Esophagus squamous epithelium (tissue), 4 donors: ENCODE measurements around the gene KIAA0319L.

Experiments
- CTCF ChIP-seq, 6 experiments: fragments of 450-650 bp in 4 of 6; fragments of 200-600 bp in 2 of 6; sonication (generic) in 2 of 6; IDR thresholded peaks; one replicate each; pipeline ENCODE4 v1.5.1; 2016 to 2019; ENCODE audit warnings: antibody characterized with exemption in 6 of 6, mild to moderate bottlenecking in 4 of 6, moderate library complexity in 4 of 6
- POLR2A ChIP-seq, 4 donors: fragments of 450-650 bp; IDR thresholded peaks; one replicate each; pipeline ENCODE4 v1.6.1; 2017; ENCODE audit warnings: antibody characterized with exemption in 4 of 4, mild to moderate bottlenecking in 4 of 4, moderate library complexity in 3 of 4

DNA sequence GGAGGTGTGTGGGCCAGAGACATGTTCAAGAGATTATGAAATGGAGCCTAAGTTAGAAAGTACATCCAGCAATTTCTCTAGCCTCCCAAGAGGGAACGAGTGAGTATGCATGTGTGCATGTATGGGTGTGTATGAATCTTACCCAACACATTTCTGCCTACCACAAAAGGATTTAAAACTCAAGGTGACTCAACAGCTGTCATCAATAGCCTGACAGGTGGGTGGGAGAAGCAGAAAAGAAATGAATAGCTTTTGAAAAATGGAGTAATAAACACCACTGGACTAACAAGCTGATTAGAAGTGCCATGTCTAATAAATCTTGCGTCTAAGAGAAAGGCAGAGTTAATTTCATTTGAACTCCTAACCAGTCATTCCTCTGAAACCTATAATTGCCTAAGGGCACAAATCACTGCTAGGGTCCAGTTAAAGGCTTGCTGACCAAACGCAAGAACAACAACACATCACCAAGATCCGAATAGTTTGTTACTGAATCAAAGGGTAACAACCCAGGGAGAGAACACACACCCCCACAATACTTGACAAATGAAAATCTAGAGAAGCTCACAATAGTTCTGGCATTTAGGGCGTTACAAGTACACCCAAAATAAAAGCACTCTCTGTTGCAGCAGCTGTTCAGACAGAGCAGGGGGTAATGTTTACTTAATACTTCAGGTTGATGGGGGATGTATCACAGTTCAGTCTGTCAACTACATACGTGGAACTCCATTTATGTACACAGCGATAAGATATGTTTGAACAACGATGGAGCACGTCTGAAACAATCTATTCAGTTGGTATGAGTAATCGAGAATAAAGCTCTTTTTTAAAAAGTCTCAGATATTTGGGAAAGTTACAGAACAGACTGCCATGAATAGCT, 1.4 kb downstream of the KIAA0319L start:
- no peak for TF ChIP-seq CTCF (IDR thresholded peaks at IDR 0.05)
- TF ChIP-seq POLR2A (IDR thresholded peaks at IDR 0.05), result no peak
